Pons (tissue), 1 donor: Measurements from ENCODE around the gene ALDH8A1.

Experiments used
- DNase-seq: peaks from one replicate; pipeline ENCODE4 v3.0.0-alpha.2; 2016; ENCODE audit warnings: low spot score

Gene ALDH8A1

GRCh38 chr6:134870677-134871498, 79.0 kb downstream of the ALDH8A1 start:
- no peak for DNase-seq

- no peak for DNase-seq
These were observed 81.1 kb downstream of the ALDH8A1 start for GRCh38 chr6:134868812-134869211.
